Hepatocyte (in vitro differentiated cells): ENCODE results near the gene KDF1. TPM values are rescaled to one million over a fixed set of nuclear protein-coding genes. Genes with fewer than 3 reads are reported as not detected.

Experiments used
- DNase-seq: peaks from one replicate; pipeline ENCODE4 v3.0.0-alpha.2; 2016; ENCODE audit warnings: low spot score
- H2AFZ ChIP-seq: fragments of 200-600 bp; sonication (generic); 2 replicates; pipeline ENCODE4 v1.6.0; 2016; ENCODE audit warnings: antibody characterized with exemption, mild to moderate bottlenecking
- H3K27ac ChIP-seq: fragments of 200-600 bp; sonication (generic); 2 replicates; pipeline ENCODE4 v1.5.1; 2016; ENCODE audit warnings: mild to moderate bottlenecking
- H3K27me3 ChIP-seq: fragments of 200-600 bp; sonication (generic); 2 replicates; pipeline ENCODE4 v1.6.1; 2016
- H3K36me3 ChIP-seq: fragments of 200-600 bp; sonication (generic); replicated peaks from 2 replicates; pipeline ENCODE4 v1.5.1; 2016; ENCODE audit warnings: low read depth; ENCODE audit not compliant: insufficient read depth
- H3K4me1 ChIP-seq: fragments of 200-600 bp; sonication (generic); 2 replicates; pipeline ENCODE4 v1.5.1; 2016; ENCODE audit warnings: mild to moderate bottlenecking, moderate library complexity; ENCODE audit not compliant: insufficient read depth
- H3K4me2 ChIP-seq: fragments of 200-600 bp; sonication (generic); 2 replicates; pipeline ENCODE4 v1.6.0; 2016
- H3K4me3 ChIP-seq: fragments of 200-600 bp; sonication (generic); 2 replicates; pipeline ENCODE4 v1.5.1; 2016; ENCODE audit warnings: mild to moderate bottlenecking
- H3K79me2 ChIP-seq: fragments of 200-600 bp; sonication (generic); 2 replicates; pipeline ENCODE4 v1.6.0; 2017; ENCODE audit warnings: mild to moderate bottlenecking
- H3K9me2 ChIP-seq: fragments of 200-600 bp; sonication (generic); replicated peaks from 2 replicates; pipeline ENCODE4 v1.6.0; 2017; ENCODE audit warnings: mild to moderate bottlenecking; ENCODE audit not compliant: insufficient read depth
- H3K9me3 ChIP-seq: fragments of 200-600 bp; sonication (generic); 2 replicates; pipeline ENCODE4 v1.5.1; 2016; ENCODE audit warnings: low read depth, mild to moderate bottlenecking
- H4K20me1 ChIP-seq: fragments of 200-600 bp; sonication (generic); 2 replicates; pipeline ENCODE4 v1.6.0; 2016; ENCODE audit warnings: mild to moderate bottlenecking; ENCODE audit not compliant: insufficient read depth, poor library complexity, severe bottlenecking
- CTCF ChIP-seq: fragments of 200-600 bp; sonication (generic); IDR thresholded peaks from 2 replicates; pipeline ENCODE4 v1.5.1; 2016; ENCODE audit warnings: antibody characterized with exemption, mild to moderate bottlenecking; ENCODE audit not compliant: poor library complexity
- EZH2 ChIP-seq: fragments of 200-600 bp; sonication (generic); IDR thresholded peaks from 2 replicates; pipeline ENCODE4 v1.6.1; 2016; ENCODE audit warnings: antibody characterized with exemption, mild to moderate bottlenecking, borderline replicate concordance
- EZH2phosphoT487 ChIP-seq: fragments of 200-600 bp; sonication (generic); IDR thresholded peaks from one replicate; pipeline ENCODE4 v1.6.1; 2018; ENCODE audit warnings: antibody characterized with exemption, mild to moderate bottlenecking, low read depth, moderate library complexity; ENCODE audit not compliant: unreplicated experiment, severe bottlenecking
- WGBS: methylation state at CpG from one replicate; pipeline ENCODE4 v1.1.6; 2016; ENCODE audit warnings: low lambda C conversion rate; ENCODE audit errors: missing lambda C conversion rate; 5-methylcytosine and 5-hydroxymethylcytosine counted together
- polyA plus RNA-seq: library from polyadenylated mRNA; unstranded; fragments of >200 nt; fragmentation: Nextera tagmentation; extraction: Ambion mirVana; gene quantifications from 2 replicates; pipeline ENCODE4 v1.2.1, GENCODE V29; 2016
- total RNA-seq: library from RNA; depleted of rRNA; stranded (reverse); fragments of >200 nt; gene quantifications from 2 replicates; pipeline ENCODE4 v1.2.3, GENCODE V29; 2014

KDF1 gene
- total and polyA plus RNA-seq, 2 experiments from 2014 or later: 10.5 to 21.9 TPM

- no peak for DNase-seq
- Histone ChIP-seq H2AFZ (no peak overlapping the region), H3K27ac (no peak overlapping the region), H3K9me2 (no peaks in the 10 kb centered on the region), H4K20me1 (no peaks in the 10 kb centered on the region), H3K79me2 (no peaks in the 10 kb centered on the region), H3K4me3 (no peak overlapping the region), H3K27me3 (no peaks in the 10 kb centered on the region), H3K9me3 (no peaks in the 10 kb centered on the region), H3K4me1 (no peaks in the 10 kb centered on the region), H3K36me3 (no peaks in the 10 kb centered on the region), H3K4me2 (no peak overlapping the region)
- TF ChIP-seq CTCF (no peak), EZH2phosphoT487 (no peak), EZH2 (no peak)
- WGBS: 64% methylated on average over 7 of the region's 7 CpGs
Measured at GRCh38 chr1:26970810-26971209, 10.5 kb upstream of the KDF1 start.

- no peaks in the 10 kb centered on the region for H4K20me1 ChIP-seq
- H3K27ac ChIP-seq: no peak overlapping the region
- no peak for DNase-seq
- no peak overlapping the region for H2AFZ ChIP-seq
- no peak overlapping the region for H3K4me2 ChIP-seq
- peaks cover 5% of the 10 kb centered on the region for H3K4me1 ChIP-seq
- H3K79me2 ChIP-seq: no peaks in the 10 kb centered on the region
- no peaks in the 10 kb centered on the region for H3K27me3 ChIP-seq
- no peaks in the 10 kb centered on the region for H3K9me3 ChIP-seq
- no peaks in the 10 kb centered on the region for H3K9me2 ChIP-seq
- no peaks in the 10 kb centered on the region for H3K36me3 ChIP-seq
- 96% methylated on average over 9 of the region's 9 CpGs for WGBS
- H3K4me3 ChIP-seq: no peak overlapping the region
- TF ChIP-seq CTCF: no peak
- no peak for TF ChIP-seq EZH2
- TF ChIP-seq EZH2phosphoT487: no peak
Measured at GRCh38 chr1:26965628-26966027, 5.4 kb upstream of the KDF1 start.

DNA sequence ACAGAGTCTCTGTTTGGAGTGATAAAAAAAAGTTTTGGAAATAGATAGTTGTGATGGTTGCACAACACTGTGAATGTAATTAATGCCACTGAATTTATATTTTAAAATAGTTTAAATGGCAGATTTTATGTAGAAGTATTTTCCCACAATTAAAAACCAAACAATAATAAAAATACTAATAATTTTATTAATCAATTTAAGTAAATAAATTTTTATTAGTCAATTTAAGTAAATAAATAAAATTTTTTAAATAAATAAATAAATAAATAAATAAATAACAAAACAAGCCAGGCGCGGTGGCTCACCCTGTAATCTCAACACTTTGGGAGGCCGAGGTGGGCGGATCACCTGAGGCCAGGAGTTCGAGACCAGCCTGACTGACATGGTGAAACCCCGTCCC is 4.9 kb upstream of the KDF1 start:
- 93% methylated on average over 6 of the region's 6 CpGs for WGBS
- no peaks in the 10 kb centered on the region for H3K27me3 ChIP-seq
- no peaks in the 10 kb centered on the region for H3K9me2 ChIP-seq
- H3K4me2 ChIP-seq: no peak overlapping the region
- no peaks in the 10 kb centered on the region for H3K36me3 ChIP-seq
- TF ChIP-seq EZH2phosphoT487 (no peak), EZH2 (no peak)
- H3K4me3 ChIP-seq: no peak overlapping the region
- no peaks in the 10 kb centered on the region for H3K9me3 ChIP-seq
- DNase-seq: no peak
- H3K27ac ChIP-seq: no peak overlapping the region
- no peak overlapping the region for H2AFZ ChIP-seq
- peaks cover 5% of the 10 kb centered on the region for H3K4me1 ChIP-seq
- no peaks in the 10 kb centered on the region for H4K20me1 ChIP-seq
- H3K79me2 ChIP-seq: no peaks in the 10 kb centered on the region

GRCh38 chr1:26961826-26962225 is 1.6 kb upstream of the KDF1 start:
- Histone ChIP-seq H3K4me2 (no peak overlapping the region), H3K79me2 (peaks cover 30% of the 10 kb centered on the region), H3K36me3 (no peaks in the 10 kb centered on the region), H3K9me3 (no peaks in the 10 kb centered on the region), H4K20me1 (no peaks in the 10 kb centered on the region), H3K27ac (peak overlapping the region; percentile 73), H2AFZ (no peak overlapping the region), H3K9me2 (no peaks in the 10 kb centered on the region), H3K4me3 (no peak overlapping the region), H3K27me3 (peaks cover 14% of the 10 kb centered on the region), H3K4me1 (peaks cover 5% of the 10 kb centered on the region)
- WGBS: 71% methylated on average over 3 of the region's 3 CpGs
- DNase-seq: no peak
- no peak for TF ChIP-seq CTCF
- no peak for TF ChIP-seq EZH2
- TF ChIP-seq EZH2phosphoT487: no peak
